H1 (cell line): ENCODE data around the gene MYH13. TPM values are rescaled to one million over a fixed set of nuclear protein-coding genes. Genes with fewer than 3 reads are reported as not detected.

ENCODE experiments used
- CTCF ChIA-PET: fragments of 300-600 bp; sonication (Branson Sonifier 250); formaldehyde crosslinking; loops from one replicate; lab custom pipeline; 2021; ENCODE audit not compliant: partially characterized antibody; lab: Charles Lee
- POLR2A ChIA-PET: fragments of 300-600 bp; sonication (Branson Sonifier 250); formaldehyde crosslinking; loops from one replicate; lab custom pipeline; 2021; ENCODE audit warnings: inconsistent platforms; ENCODE audit not compliant: partially characterized antibody; lab: Charles Lee
- DNase-seq, 2 experiments: peaks; one replicate each; pipeline versions ENCODE4 v3.0.0 to v3.0.0-alpha.2; 2010 to 2022; ENCODE audit warnings: low spot score in 2 of 2, low read depth in 1 of 2, mixed read lengths in 1 of 2
- FAIRE-seq: peaks from 2 replicates; lab custom pipeline; 2011; peaks lifted over from hg19 to GRCh38; lab: Jason Lieb, UNC
- H2AFZ ChIP-seq: 2 replicates; pipeline ENCODE4 v1.8.1; 2012; ENCODE audit warnings: low read length, inconsistent platforms
- H2AK5ac ChIP-seq: 2 replicates; pipeline ENCODE4 v1.6.1; 2013; ENCODE audit warnings: low read depth, low read length
- H2BK120ac ChIP-seq: replicated peaks from 2 replicates; pipeline ENCODE3; 2013; ENCODE audit warnings: low read depth, low read length, inconsistent platforms
- H2BK12ac ChIP-seq: 2 replicates; pipeline ENCODE4 v1.6.1; 2013; ENCODE audit warnings: low read depth, low read length
- H2BK15ac ChIP-seq: 2 replicates; pipeline ENCODE4 v1.6.1; 2013; ENCODE audit warnings: low read length
- H2BK20ac ChIP-seq: 2 replicates; pipeline ENCODE4 v1.6.1; 2013; ENCODE audit warnings: low read length
- H2BK5ac ChIP-seq: 2 replicates; pipeline ENCODE4 v1.6.1; 2013; ENCODE audit warnings: low read depth, low read length
- H3K14ac ChIP-seq: 2 replicates; pipeline ENCODE4 v1.6.1; 2013; ENCODE audit warnings: inconsistent platforms; ENCODE audit not compliant: insufficient read length
- H3K18ac ChIP-seq: 2 replicates; pipeline ENCODE4 v1.6.1; 2013; ENCODE audit warnings: low read length; ENCODE audit errors: extremely low read depth
- H3K23ac ChIP-seq: 2 replicates; pipeline ENCODE4 v1.6.1; 2013; ENCODE audit warnings: inconsistent platforms; ENCODE audit not compliant: insufficient read length
- H3K23me2 ChIP-seq: 2 replicates; pipeline ENCODE4 v1.6.1; 2013; ENCODE audit warnings: low read depth, low read length
- H3K27ac ChIP-seq: 2 replicates; pipeline ENCODE4 v1.6.1; 2011; ENCODE audit warnings: low read depth, low read length, inconsistent platforms
- H3K27me3 ChIP-seq, 4 experiments: replicated peaks in 1 of 4; 1 replicate in 1 of 4; 2 replicates in 3 of 4; pipeline versions ENCODE4 v1.6.1 to v1.8.1; 2011 to 2013; ENCODE audit warnings: low read length in 3 of 4, mild to moderate bottlenecking in 3 of 4, inconsistent platforms in 2 of 4, mixed read lengths in 2 of 4, moderate library complexity in 1 of 4; ENCODE audit not compliant: control insufficient read depth in 3 of 4, insufficient read depth in 3 of 4; ENCODE audit errors: extremely low read depth in 1 of 4
- H3K36me3 ChIP-seq, 4 experiments: 2 replicates each; pipeline versions ENCODE4 v1.6.1 to v1.8.1; 2011 to 2013; ENCODE audit warnings: mild to moderate bottlenecking in 4 of 4, low read length in 3 of 4, moderate library complexity in 2 of 4, control low read depth in 1 of 4, inconsistent platforms in 1 of 4; ENCODE audit not compliant: insufficient read depth in 4 of 4, control insufficient read depth in 2 of 4
- H3K4ac ChIP-seq: replicated peaks from 2 replicates; pipeline ENCODE3; 2013; ENCODE audit warnings: low read length, low read depth, mixed read lengths, inconsistent platforms; ENCODE audit not compliant: insufficient read length
- H3K4me1 ChIP-seq, 4 experiments: replicated peaks in 1 of 4; 1 replicate in 1 of 4; 2 replicates in 3 of 4; pipeline versions ENCODE4 v1.6.1 to v1.8.1; 2011 to 2013; ENCODE audit warnings: low read length in 3 of 4, inconsistent platforms in 2 of 4, mixed read lengths in 1 of 4; ENCODE audit not compliant: insufficient read depth in 4 of 4, control insufficient read depth in 3 of 4
- H3K4me2 ChIP-seq, 2 experiments: 2 replicates each; pipeline versions ENCODE4 v1.6.1 to v1.8.1; 2011 to 2013; ENCODE audit warnings: low read depth in 2 of 2, low read length in 2 of 2, control low read depth in 1 of 2, inconsistent platforms in 1 of 2, mild to moderate bottlenecking in 1 of 2; ENCODE audit not compliant: insufficient read depth in 1 of 2
- H3K4me3 ChIP-seq, 4 experiments: fragments of 200-600, 300-600 bp in 1 of 4; sonication (generic), shearing (Covaris generic), sonication (Bioruptor Twin) in 1 of 4; 2 replicates each; pipeline versions ENCODE4 v1.5.1 to v1.8.1; 2011 to 2016; ENCODE audit warnings: low read length in 4 of 4, low read depth in 3 of 4, control low read depth in 2 of 4, inconsistent platforms in 2 of 4, mild to moderate bottlenecking in 2 of 4, mixed read lengths in 1 of 4, moderate library complexity in 1 of 4; ENCODE audit not compliant: insufficient read depth in 2 of 4; ENCODE audit errors: extremely low read depth in 1 of 4
- H3K56ac ChIP-seq: replicated peaks from 2 replicates; pipeline ENCODE3; 2013; ENCODE audit warnings: low read depth, mild to moderate bottlenecking, mixed read lengths, low read length, inconsistent platforms; ENCODE audit not compliant: insufficient read length
- H3K79me1 ChIP-seq: 2 replicates; pipeline ENCODE4 v1.6.1; 2013; ENCODE audit warnings: low read depth, low read length, control low read depth
- H3K79me2 ChIP-seq, 2 experiments: 2 replicates each; pipeline versions ENCODE4 v1.6.1 to v1.8.1; 2012 to 2013; ENCODE audit warnings: low read length in 2 of 2, mild to moderate bottlenecking in 2 of 2, inconsistent platforms in 1 of 2; ENCODE audit not compliant: insufficient read depth in 2 of 2, control insufficient read depth in 1 of 2
- H3K9ac ChIP-seq, 4 experiments: replicated peaks in 1 of 4; 1 replicate in 1 of 4; 2 replicates in 3 of 4; pipeline versions ENCODE4 v1.6.1 to v1.8.1; 2011 to 2013; ENCODE audit warnings: low read depth in 3 of 4, low read length in 3 of 4, control low read depth in 2 of 4, mild to moderate bottlenecking in 2 of 4, moderate library complexity in 2 of 4, inconsistent platforms in 1 of 4; ENCODE audit errors: extremely low read depth in 1 of 4
- H3K9me3 ChIP-seq, 2 experiments: 2 replicates each; pipeline versions ENCODE4 v1.6.1 to v1.8.1; 2012 to 2013; ENCODE audit warnings: mild to moderate bottlenecking in 2 of 2, moderate library complexity in 2 of 2, control low read depth in 1 of 2, inconsistent platforms in 1 of 2, low read depth in 1 of 2, low read length in 1 of 2, mixed read lengths in 1 of 2; ENCODE audit not compliant: insufficient read depth in 2 of 2
- H4K20me1 ChIP-seq, 2 experiments: replicated peaks in 1 of 2; 2 replicates each; pipeline versions ENCODE3 to v1.8.1; 2011 to 2013; ENCODE audit warnings: inconsistent platforms in 2 of 2, low read length in 2 of 2, mild to moderate bottlenecking in 1 of 2; ENCODE audit not compliant: insufficient read depth in 2 of 2, control insufficient read depth in 1 of 2
- H4K5ac ChIP-seq: 2 replicates; pipeline ENCODE4 v1.6.1; 2013; ENCODE audit warnings: low read length, low read depth, mixed read lengths, inconsistent platforms; ENCODE audit not compliant: insufficient read length
- H4K8ac ChIP-seq: 2 replicates; pipeline ENCODE4 v1.8.0; 2013; ENCODE audit warnings: mild to moderate bottlenecking, moderate library complexity, low read length, inconsistent platforms; ENCODE audit not compliant: insufficient read depth; ENCODE audit errors: extremely low read depth
- H4K91ac ChIP-seq: replicated peaks from 2 replicates; pipeline ENCODE3; 2013; ENCODE audit warnings: low read length, mixed read lengths, inconsistent platforms; ENCODE audit not compliant: insufficient read length
- JUN ChIP-seq: IDR thresholded peaks from 2 replicates; pipeline ENCODE4 v1.6.1; 2011; ENCODE audit warnings: low read depth, mild to moderate bottlenecking, improper control_type of control experiment, low read length
- MAX ChIP-seq: IDR thresholded peaks from 2 replicates; pipeline ENCODE4 v1.6.1; 2012; ENCODE audit warnings: inconsistent platforms
- RAD21 ChIP-seq, 2 experiments: IDR thresholded peaks in 1 of 2; conservative IDR thresholded peaks in 1 of 2; 2 replicates each; pipeline ENCODE4 v1.6.1; 2011; ENCODE audit warnings: low read depth in 2 of 2, low read length in 2 of 2, improper control_type of control experiment in 1 of 2, inconsistent platforms in 1 of 2, mild to moderate bottlenecking in 1 of 2, moderate library complexity in 1 of 2
- SIN3A ChIP-seq, 2 experiments: IDR thresholded peaks in 1 of 2; conservative IDR thresholded peaks in 1 of 2; 2 replicates each; pipeline ENCODE4 v1.6.1; 2011 to 2012; ENCODE audit warnings: low read length in 2 of 2, improper control_type of control experiment in 1 of 2, low read depth in 1 of 2, mild to moderate bottlenecking in 1 of 2
- TAF7 ChIP-seq: optimal IDR thresholded peaks from 2 replicates; pipeline ENCODE3; 2011; ENCODE audit warnings: low read depth, mild to moderate bottlenecking, inconsistent platforms, low read length, moderate library complexity, borderline replicate concordance
- TEAD4 ChIP-seq: IDR thresholded peaks from 2 replicates; pipeline ENCODE4 v1.6.1; 2012; ENCODE audit warnings: low read depth, low read length, inconsistent platforms, mixed read lengths
- WGBS, 2 experiments: shearing (Covaris generic) in 1 of 2; methylation state at CpG; one replicate each; pipeline versions ENCODE4 v1.1.6 to v1.1.7; 2013 to 2015; ENCODE audit warnings: low lambda C conversion rate in 2 of 2, mixed read lengths in 2 of 2, inconsistent platforms in 1 of 2, low coverage in 1 of 2, missing lambda C conversion rate in 1 of 2; ENCODE audit not compliant: insufficient replicate concordance in 2 of 2, insufficient coverage in 1 of 2, insufficient read length in 1 of 2; ENCODE audit errors: extremely low coverage in 1 of 2, missing lambda C conversion rate in 1 of 2; 5-methylcytosine and 5-hydroxymethylcytosine counted together
- polyA plus RNA-seq, 7 experiments: library from polyadenylated mRNA; depleted of rRNA in 3 of 7; stranded (reverse) in 5 of 7; unstranded in 2 of 7; fragments of >200 nt in 5 of 7; fragments of 200-250 nt in 2 of 7; gene quantifications; 1 replicate in 5 of 7; 2 replicates in 1 of 7; 4 replicates in 1 of 7; pipeline versions ENCODE4 v1.2.1 to v1.2.3, GENCODE V29; 2011 to 2013; ENCODE audit warnings: missing spikeins in 2 of 7, mixed read lengths in 2 of 7
- total RNA-seq: library from RNA; stranded (reverse); fragmentation: NEBNext Ultra II Directional; extraction: Animal tissue kit (Norgen Biotek cat#: 25700); gene quantifications from 2 replicates; pipeline ENCODE4 v1.2.1, GENCODE V29; 2021

The MYH13 gene
- total and polyA plus RNA-seq, 2 of the 8 experiments (the other 6 are each of a cell fraction or from before 2014, with no cell fraction given): not detected

GRCh38 chr17:10268005-10268404 is 104.8 kb downstream of the MYH13 start:
- Histone ChIP-seq H3K27me3 (no peaks in the 10 kb centered on the region), H2AFZ (no peak overlapping the region), H3K9me3 (no peaks in the 10 kb centered on the region), H3K18ac (no peak overlapping the region), H3K79me1 (no peaks in the 10 kb centered on the region), H2BK12ac (0 out of 2 replicates have a peak overlapping the region, but pooled peaks have one; percentile 17), H3K56ac (no peak overlapping the region), H3K4me2 (no peak overlapping the region), H4K91ac (no peak overlapping the region), H3K4ac (no peak overlapping the region), H2BK5ac (no peak overlapping the region), H2BK120ac (no peak overlapping the region), H3K4me1 (no peaks in the 10 kb centered on the region), H4K8ac (no peak overlapping the region), H3K9ac (no peak overlapping the region), H2BK15ac (peak overlapping the region; percentile 5; the same call in 1 of the 2 replicates), H3K23ac (no peak overlapping the region), H4K20me1 (no peaks in the 10 kb centered on the region), H4K5ac (no peak overlapping the region), H3K36me3 (no peaks in the 10 kb centered on the region), H2AK5ac (no peak overlapping the region), H3K23me2 (no peaks in the 10 kb centered on the region), H3K4me3 (no peak overlapping the region), H3K14ac (no peak overlapping the region), H3K27ac (no peak overlapping the region), H3K79me2 (no peaks in the 10 kb centered on the region), H2BK20ac (no peak overlapping the region)
- WGBS, 2 experiments: 83% methylated on average over 4 of the region's 4 CpGs; no CpG with 5 or more reads in 1 of the 2 experiments
- CTCF ChIA-PET: interaction anchor here (0.6 to 1.5 kb wide), 6 partner anchors 9 to 349 kb away, joined by 3 to 5 read pairs (median 3); no protein-coding TSS in a partner anchor
- FAIRE-seq: no peak
- DNase-seq: no peak
- POLR2A ChIA-PET: no interaction called here
- TF ChIP-seq TEAD4 (no peak), SIN3A (conservative IDR thresholded peaks at IDR 0.05 in 1 of 2, IDR thresholded peaks at IDR 0.05 in 1 of 2; ENCODE audit: low read depth in 1 of 2, low read length in 2 of 2) (no peak), MAX (no peak), TAF7 (no peak), JUN (no peak), RAD21 (IDR thresholded peaks at IDR 0.05 in 1 of 2, conservative IDR thresholded peaks at IDR 0.05 in 1 of 2; ENCODE audit: low read depth in 2 of 2, low read length in 2 of 2) (no peak)
